ENCODE measurements around the gene ZNF106.

ZNF106 gene

GRCh38 chr15:42490671-42491538, at the start of gene ZNF106:
ZNF106 (minus strand) TSS chr15:42491141; CDS start chr15:42472289, 18,852 bp downstream.
- peak; percentile 58 for DNase-seq (ENCODE audit: low read depth)

DNA sequence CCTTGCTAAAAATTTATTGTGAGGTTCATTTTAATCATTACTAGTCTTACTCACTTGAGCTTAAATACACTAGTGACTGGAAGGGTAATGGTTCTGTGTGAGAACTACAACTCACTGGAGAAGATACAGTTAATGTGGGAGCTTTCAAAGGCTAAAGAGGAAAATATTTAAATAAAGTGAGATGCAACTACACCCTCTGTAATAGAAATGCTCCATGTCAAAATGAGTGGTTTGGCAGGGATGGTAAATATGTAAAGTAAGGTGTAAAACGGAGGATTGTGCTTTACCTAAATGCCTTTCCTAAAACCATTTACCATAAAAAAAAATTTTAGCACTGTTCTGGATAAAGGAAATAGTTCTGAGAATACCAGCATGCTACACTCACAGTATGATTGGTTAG, 42.3 kb upstream of the ZNF106 start:
- DNase-seq (ENCODE audit: low read depth) = no peak

DNA sequence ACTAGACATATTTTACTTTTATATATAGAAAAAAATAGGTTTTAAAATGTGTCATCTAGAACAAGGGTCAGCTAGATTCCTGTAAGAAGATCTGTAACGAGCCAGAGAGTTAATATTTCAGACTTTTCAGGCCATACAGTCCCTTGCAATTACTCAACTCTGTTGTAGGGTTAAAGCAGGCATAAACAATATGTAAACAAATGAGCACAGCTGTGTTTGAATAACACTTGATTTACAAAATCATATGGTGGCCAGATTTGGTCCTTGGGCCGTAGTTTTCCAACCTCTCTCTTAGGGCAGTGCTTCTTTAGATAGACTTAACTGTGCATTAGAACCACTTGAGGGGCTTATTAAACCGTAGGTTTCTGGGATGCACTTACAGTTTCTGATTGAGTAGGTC, 38.0 kb upstream of the ZNF106 start:
- no peak for DNase-seq (ENCODE audit: low read depth)

- no peak for DNase-seq (ENCODE audit: low read depth)
Observed at GRCh38 chr15:42523331-42523730, 32.4 kb upstream of the ZNF106 start.

DNA sequence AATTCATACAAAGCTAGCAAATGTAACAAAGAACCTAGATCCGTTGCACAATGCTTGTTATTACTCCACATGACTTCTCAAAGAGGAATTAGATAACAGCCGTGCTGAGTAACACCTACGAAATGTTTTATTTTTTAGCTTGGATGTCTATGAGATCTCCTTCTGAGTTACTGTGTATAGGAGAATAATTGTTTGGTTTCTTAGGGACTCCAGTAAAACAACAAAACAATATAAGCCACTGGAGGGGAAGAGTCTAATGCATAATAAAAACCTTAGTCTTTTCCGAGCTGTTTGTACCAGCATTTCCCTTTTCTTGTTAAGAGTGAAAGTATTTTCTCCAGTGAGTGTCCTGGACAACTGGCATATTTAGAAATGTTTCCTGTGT, 20.1 kb upstream of the ZNF106 start:
- no peak for DNase-seq (ENCODE audit: low read depth)

- DNase-seq (ENCODE audit: low read depth) = no peak
Observed at GRCh38 chr15:42510258-42511006, 19.5 kb upstream of the ZNF106 start.

GRCh38 chr15:42508263-42508690, 17.3 kb upstream of the ZNF106 start:
- DNase-seq (ENCODE audit: low read depth) = no peak

GRCh38 chr15:42507514-42507913, 16.6 kb upstream of the ZNF106 start:
- no peak for DNase-seq (ENCODE audit: low read depth)

DNA sequence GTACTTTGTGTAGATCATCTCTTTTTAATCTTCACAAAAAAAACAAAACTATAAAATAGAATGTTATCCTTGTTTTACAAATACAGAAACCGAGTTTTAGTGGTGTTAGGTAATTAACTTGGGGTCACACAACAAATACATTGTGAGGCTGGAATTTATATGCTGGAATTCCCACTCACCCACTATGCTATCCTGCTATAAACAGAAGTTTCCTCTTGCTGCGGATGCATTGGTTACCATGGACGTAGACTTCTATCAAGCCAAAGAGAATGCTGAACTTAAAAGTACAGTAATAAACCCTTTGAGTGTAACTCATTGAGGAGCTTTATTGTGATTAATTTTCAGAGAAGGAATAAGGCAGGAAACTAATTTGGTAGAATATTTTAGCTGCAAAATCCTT, 13.7 kb upstream of the ZNF106 start:
- DNase-seq (ENCODE audit: low read depth) = no peak

DNA sequence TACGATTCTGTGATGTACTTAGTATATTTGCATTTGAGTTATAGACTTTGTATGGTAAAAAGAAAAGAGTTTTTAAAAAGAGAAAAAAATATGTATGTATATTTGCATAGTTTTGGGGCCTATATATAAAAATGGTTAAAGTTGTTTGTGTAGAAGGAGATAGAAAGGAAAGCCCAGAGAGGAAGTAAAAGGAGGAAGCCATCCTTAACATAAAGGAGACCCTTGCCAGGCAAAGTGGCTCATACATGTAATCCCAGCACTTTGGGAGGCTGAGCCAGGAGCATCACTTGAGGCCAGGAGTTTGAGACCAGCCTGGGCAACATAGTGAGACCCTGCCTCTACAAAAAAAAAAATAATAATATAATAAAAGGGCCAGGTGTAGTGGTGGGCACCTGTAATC, 12.9 kb upstream of the ZNF106 start:
- DNase-seq (ENCODE audit: low read depth) = no peak

DNA sequence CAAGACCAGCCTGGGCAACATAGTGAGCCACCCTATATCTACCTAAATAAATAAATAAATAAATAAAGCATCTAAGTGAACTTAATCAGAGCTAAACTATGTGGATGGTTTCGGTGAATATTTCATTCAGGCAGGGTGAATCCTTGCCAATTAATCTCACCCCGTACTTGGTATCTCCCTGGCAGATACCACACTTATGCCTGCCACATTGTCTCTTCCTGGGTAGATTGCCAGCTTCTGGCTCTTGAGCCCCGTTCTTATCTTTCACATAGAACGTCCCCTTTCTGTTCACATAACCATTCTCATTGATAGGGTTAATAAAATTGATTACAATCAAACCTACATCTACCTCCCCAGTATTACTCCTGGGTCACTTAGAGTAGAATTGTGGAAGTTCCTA, 11.5 kb upstream of the ZNF106 start:
- DNase-seq (ENCODE audit: low read depth) = no peak

DNA sequence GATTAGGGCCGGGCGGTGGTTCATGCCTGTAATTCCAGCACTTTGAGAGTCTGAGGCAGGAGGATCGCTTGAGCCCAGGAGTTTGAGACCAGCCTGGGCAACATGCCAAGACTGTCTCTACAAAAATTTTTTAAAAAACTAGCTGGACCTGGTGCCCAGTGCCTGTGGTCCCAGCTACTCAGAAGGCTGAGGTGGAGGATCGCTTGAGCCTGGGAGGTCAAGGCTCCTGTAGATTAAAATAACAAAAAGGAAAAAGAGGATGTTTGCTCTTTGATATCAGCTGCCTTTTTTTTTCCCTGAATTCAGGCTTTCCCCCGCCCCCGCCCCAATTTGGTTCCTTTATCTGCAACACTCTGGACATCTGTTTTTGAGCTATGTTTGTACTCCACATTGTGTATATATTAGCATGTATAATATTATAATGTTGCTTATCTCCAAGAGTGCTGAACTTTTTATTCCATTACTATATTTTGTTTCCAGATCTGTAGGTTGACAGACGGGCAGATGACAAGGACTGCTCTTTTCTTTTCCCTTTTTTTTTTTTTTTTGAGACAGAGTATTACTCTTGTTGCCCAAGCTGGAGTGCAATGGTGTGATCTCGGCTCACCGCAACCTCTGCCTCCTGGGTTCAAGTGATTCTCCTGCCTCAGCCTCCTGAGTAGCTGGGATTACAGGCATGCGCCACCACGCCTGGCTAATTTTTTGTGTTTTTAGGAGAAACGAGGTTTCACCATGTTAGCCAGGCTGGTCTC, 9.1 kb upstream of the ZNF106 start:
- DNase-seq (ENCODE audit: low read depth) = no peak

DNA sequence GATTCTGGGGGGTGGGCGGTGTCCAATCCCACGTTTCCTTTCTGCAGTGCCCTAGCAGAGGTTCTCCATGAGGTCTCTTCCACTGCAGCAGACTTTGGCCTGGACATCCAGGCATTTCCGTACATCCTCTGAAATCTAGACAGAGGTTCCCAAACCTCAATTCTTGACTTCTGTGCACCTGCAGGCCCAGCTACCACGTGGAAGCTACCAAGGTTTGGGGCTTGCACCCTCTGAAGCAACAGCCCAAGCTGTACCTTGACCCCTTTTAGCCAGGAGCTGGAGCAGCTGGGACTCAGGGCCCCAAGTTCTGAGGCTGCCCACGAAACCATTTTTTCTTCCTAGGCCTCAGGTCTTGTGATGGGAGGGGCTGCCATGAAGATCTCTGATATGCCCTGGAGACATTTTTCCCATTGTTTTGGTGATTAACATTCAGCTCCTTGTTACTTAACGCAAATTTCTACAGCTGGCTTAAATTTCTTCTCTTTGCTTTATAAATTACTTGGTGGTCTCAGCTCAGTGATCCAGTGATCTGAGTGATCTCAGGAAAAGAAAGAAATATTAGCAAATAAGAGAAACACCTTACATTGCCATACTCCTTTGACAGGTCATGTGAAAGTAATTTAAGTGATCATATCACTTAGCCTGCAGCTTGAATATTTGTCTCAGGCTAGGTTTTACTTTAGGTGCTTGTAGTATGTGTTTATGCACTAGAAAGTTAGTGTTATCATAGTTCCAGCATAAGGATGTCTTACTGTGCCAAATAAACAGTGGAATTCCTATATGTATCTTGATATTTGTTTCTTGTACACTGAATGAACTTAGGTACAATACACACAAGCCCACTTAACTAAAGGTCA, 7.5 kb upstream of the ZNF106 start:
- DNase-seq (ENCODE audit: low read depth) = no peak

GRCh38 chr15:42495361-42496212, 4.6 kb upstream of the ZNF106 start, which contains the start of gene SNAP23:
SNAP23 (plus strand) TSS chr15:42495634; CDS start chr15:42511847, 16,213 bp downstream.
- peak; percentile 60 for DNase-seq (ENCODE audit: low read depth)

DNA sequence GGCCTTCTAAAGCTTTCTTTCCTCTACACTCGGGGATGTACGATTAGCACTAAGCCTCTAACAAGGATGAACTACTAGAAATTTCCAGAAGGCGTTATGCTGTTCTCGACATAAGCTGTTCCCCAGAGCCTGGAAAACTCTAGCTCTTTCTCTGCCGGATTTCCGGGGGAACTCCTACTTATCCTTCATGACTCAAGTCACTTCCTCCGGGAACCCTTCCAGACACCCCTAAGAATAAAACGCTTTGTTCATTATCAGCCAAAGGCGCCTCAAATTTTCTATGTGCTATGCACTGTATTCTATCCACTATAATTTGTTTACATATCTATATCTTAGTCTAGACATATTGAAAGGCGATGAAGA, 4.0 kb upstream of the ZNF106 start:
- DNase-seq (ENCODE audit: low read depth) = no peak

- no peak for DNase-seq (ENCODE audit: low read depth)
Observed at GRCh38 chr15:42493679-42494078, 2.7 kb upstream of the ZNF106 start.

DNA sequence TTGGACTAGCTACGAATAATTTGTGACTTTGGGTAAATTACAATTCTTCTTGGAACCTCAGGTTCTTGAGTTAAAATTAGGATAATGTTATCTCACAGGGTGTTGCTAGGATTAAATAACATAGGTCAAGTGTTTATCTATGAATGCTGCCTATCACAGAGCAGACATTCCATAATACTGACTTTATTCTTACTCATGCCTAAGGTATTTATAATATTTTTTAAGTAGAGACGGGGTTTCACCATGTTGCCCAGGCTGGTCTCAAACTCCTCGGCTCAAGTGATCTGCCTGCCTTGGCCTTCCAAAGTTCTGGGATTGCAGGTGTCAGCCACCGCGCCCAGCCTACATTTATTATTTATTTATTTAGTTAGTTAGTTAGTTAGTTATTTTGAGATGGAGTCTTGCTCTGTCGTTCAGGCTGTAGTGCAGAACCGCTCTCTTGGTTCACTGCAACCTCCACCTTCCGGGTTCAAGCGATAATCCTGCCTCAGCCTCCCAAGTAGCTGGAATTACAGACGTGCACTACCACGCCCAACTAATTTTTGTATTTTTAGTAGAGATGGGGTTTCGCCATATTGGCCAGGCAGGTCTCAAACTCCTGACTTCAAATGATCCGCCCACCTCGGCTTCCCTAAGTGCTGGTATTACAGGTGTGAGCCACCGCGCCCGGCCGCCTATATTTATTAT, 741 bp upstream of the ZNF106 start:
- DNase-seq (ENCODE audit: low read depth) = no peak

- no peak for DNase-seq (ENCODE audit: low read depth)
Observed at GRCh38 chr15:42490291-42490670, 660 bp downstream of the ZNF106 start.

DNA sequence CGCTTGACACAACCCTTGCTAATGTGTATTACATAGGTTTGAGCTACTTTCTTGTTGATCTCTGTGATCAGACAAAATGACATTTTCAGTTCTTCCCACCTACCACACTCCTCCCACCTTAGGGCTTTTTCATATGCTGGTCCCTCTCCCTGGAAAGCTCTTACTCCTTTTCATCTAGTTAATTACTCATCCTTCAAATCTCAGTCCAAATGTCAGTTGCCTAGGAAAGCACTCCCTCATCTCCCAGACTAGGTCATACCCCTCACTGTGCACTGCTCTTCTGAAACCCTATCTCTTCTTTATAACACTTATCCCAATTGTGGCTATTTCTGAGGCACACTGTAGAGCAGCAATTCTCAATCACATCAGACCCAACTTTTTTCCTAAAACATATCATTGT, 7.3 kb downstream of the ZNF106 start:
- DNase-seq (ENCODE audit: low read depth) = no peak

DNA sequence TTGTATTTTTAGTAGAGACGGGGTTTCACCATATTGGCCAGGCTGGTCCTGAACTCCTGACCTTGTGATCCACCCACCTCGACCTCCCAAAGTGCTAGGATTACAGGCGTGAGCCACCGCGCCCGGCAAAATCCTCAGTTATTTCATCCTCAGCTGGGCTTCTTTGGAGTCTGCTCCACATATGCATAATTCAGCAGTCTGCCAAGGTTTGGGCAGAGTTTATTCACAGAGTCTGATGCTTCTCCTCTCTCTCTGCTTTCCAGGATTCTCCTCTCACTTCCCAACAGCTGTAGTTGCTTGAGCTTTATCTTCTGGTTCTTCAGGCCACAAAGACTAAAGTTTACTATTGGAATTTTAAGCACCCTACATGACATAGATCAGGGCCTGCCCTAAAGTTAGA, 8.2 kb downstream of the ZNF106 start:
- no peak for DNase-seq (ENCODE audit: low read depth)

Measured in stimulated activated CD8-positive, alpha-beta memory T cell treated with anti-CD3 and anti-CD28 coated beads, Interleukin-7, amount 100 ng/mL, for 24 hours (primary cell).